ENCODE data around the gene IL4R.
"Not testable (repeated sequence)": the region's sequence is repeated elsewhere in the genome, so short reads cannot be mapped to it uniquely, and the experiment has no call there.

IL4R gene

GRCh38 chr16:27384425-27384824 is 70.7 kb downstream of the IL4R start:
- no peak for DNase-seq

- DNase-seq, result no peak
These were observed 71.6 kb downstream of the IL4R start for GRCh38 chr16:27385398-27385797.

GRCh38 chr16:27386674-27387073 is 72.9 kb downstream of the IL4R start:
- no peak for DNase-seq

- no peak for DNase-seq
These were observed 74.0 kb downstream of the IL4R start for GRCh38 chr16:27387724-27388123.

GRCh38 chr16:27389272-27389961 is 75.6 kb downstream of the IL4R start:
- DNase-seq, result no peak

- peak in 1 of 2 experiments; percentile 3 for DNase-seq
These were observed 76.4 kb downstream of the IL4R start for GRCh38 chr16:27390151-27390550.

GRCh38 chr16:27392671-27393070 is 78.9 kb downstream of the IL4R start:
- no peak for DNase-seq

GRCh38 chr16:27394516-27394915 is 80.7 kb downstream of the IL4R start:
- DNase-seq, result no peak

- not testable (repeated sequence) for DNase-seq
These were observed 84.6 kb downstream of the IL4R start for GRCh38 chr16:27398341-27398893.

- DNase-seq, result no peak
These were observed 85.4 kb downstream of the IL4R start for GRCh38 chr16:27398894-27399853.

GRCh38 chr16:27399969-27400368 is 86.2 kb downstream of the IL4R start:
- DNase-seq, result no peak

- peak in 1 of 2 experiments; percentile 4 for DNase-seq
These were observed 87.2 kb downstream of the IL4R start for GRCh38 chr16:27400751-27401620.

GRCh38 chr16:27401768-27402568 is 88.2 kb downstream of the IL4R start, which contains the start of gene IL21R:
Gene IL21R, plus strand, starts transcription at chr16:27402174. Its CDS starts 27,898 bp downstream, at chr16:27430072.
- DNase-seq, result no peak

- DNase-seq, result no peak
These were observed 88.8 kb downstream of the IL4R start for GRCh38 chr16:27402569-27402963.

GRCh38 chr16:27402964-27403600 is 89.3 kb downstream of the IL4R start:
- no peak for DNase-seq

GRCh38 chr16:27403601-27403992 is 89.8 kb downstream of the IL4R start:
- no peak for DNase-seq

GRCh38 chr16:27404163-27404823 is 90.5 kb downstream of the IL4R start:
- no peak for DNase-seq

GRCh38 chr16:27405546-27406451 is 92.0 kb downstream of the IL4R start:
- no peak for DNase-seq

GRCh38 chr16:27406511-27407128 is 92.8 kb downstream of the IL4R start:
- no peak for DNase-seq
